Smooth muscle cell (in vitro differentiated cells): Measurements from ENCODE around the gene ZBED2. TPM values are rescaled to one million over a fixed set of nuclear protein-coding genes. Genes with fewer than 3 reads are reported as not detected.

Experiments used
- DNase-seq: peaks from one replicate; lab custom pipeline; 2025; ENCODE audit not compliant: unreplicated experiment; lab: John Stamatoyannopoulos, UW
- H2AFZ ChIP-seq: fragments of 200-600 bp; sonication (generic); 2 replicates; pipeline ENCODE4 v1.6.0; 2016; ENCODE audit warnings: antibody characterized with exemption, low read depth, mild to moderate bottlenecking
- H3F3A ChIP-seq: fragments of 200-600 bp; sonication (generic); 2 replicates; pipeline ENCODE4 v1.6.0; 2017; ENCODE audit warnings: antibody characterized with exemption, low read depth
- H3K27ac ChIP-seq: fragments of 200-600 bp; sonication (generic); 2 replicates; pipeline ENCODE4 v1.5.1; 2016; ENCODE audit warnings: low read depth, mild to moderate bottlenecking
- H3K27me3 ChIP-seq: fragments of 200-600 bp; sonication (generic); 2 replicates; pipeline ENCODE4 v1.6.1; 2016; ENCODE audit warnings: low read depth, mild to moderate bottlenecking
- H3K36me3 ChIP-seq: fragments of 200-600 bp; sonication (generic); 2 replicates; pipeline ENCODE4 v1.5.1; 2016; ENCODE audit warnings: low read depth
- H3K4me1 ChIP-seq: fragments of 200-600 bp; sonication (generic); 2 replicates; pipeline ENCODE4 v1.5.1; 2016; ENCODE audit warnings: low read depth
- H3K4me2 ChIP-seq: fragments of 200-600 bp; sonication (generic); 2 replicates; pipeline ENCODE4 v1.6.0; 2016; ENCODE audit warnings: mild to moderate bottlenecking
- H3K4me3 ChIP-seq: fragments of 200-600 bp; sonication (generic); 2 replicates; pipeline ENCODE4 v1.5.1; 2016; ENCODE audit warnings: mild to moderate bottlenecking
- H3K79me2 ChIP-seq: fragments of 200-600 bp; sonication (generic); 2 replicates; pipeline ENCODE4 v1.6.0; 2016; ENCODE audit warnings: low read depth, mild to moderate bottlenecking
- H3K9ac ChIP-seq: fragments of 200-600 bp; sonication (generic); 2 replicates; pipeline ENCODE4 v1.6.0; 2016; ENCODE audit warnings: low read depth
- H3K9me3 ChIP-seq: fragments of 200-600 bp; sonication (generic); replicated peaks from 2 replicates; pipeline ENCODE4 v1.5.1; 2016; ENCODE audit warnings: low read depth
- H4K20me1 ChIP-seq: fragments of 200-600 bp; sonication (generic); 2 replicates; pipeline ENCODE4 v1.6.0; 2016; ENCODE audit warnings: low read depth
- CTCF ChIP-seq: fragments of 200-600 bp; sonication (generic); IDR thresholded peaks from 2 replicates; pipeline ENCODE4 v1.5.1; 2017; ENCODE audit warnings: borderline replicate concordance, mild to moderate bottlenecking, antibody characterized with exemption; ENCODE audit not compliant: insufficient read depth, poor library complexity, severe bottlenecking
- WGBS: methylation state at CpG from one replicate; pipeline ENCODE4 v1.1.7; 2016; ENCODE audit warnings: low lambda C conversion rate; 5-methylcytosine and 5-hydroxymethylcytosine counted together
- polyA plus RNA-seq: library from polyadenylated mRNA; unstranded; fragments of >200 nt; fragmentation: Nextera tagmentation; extraction: Ambion mirVana; gene quantifications from 2 replicates; pipeline ENCODE4 v1.2.1, GENCODE V29; 2016
- total RNA-seq: library from RNA; depleted of rRNA; stranded (reverse); fragments of >200 nt; gene quantifications from 2 replicates; pipeline ENCODE4 v1.2.3, GENCODE V29; 2014

Gene ZBED2
- total and polyA plus RNA-seq, 2 experiments from 2014 or later: 2.4 to 9.2 TPM

GRCh38 chr3:111590143-111590491, 5.0 kb downstream of the ZBED2 start:
- H3F3A ChIP-seq: peaks cover 3% of the 10 kb centered on the region
- DNase-seq: no peak
- no peaks in the 10 kb centered on the region for H3K4me1 ChIP-seq
- no peak for TF ChIP-seq CTCF
- no peaks in the 10 kb centered on the region for H3K9me3 ChIP-seq
- H3K79me2 ChIP-seq: no peaks in the 10 kb centered on the region
- H3K36me3 ChIP-seq: no peaks in the 10 kb centered on the region
- 72% methylated on average over 1 of the region's 1 CpG for WGBS
- no peak overlapping the region for H3K9ac ChIP-seq
- peak overlapping the region; percentile 68 for H3K27ac ChIP-seq
- H3K4me3 ChIP-seq: no peak overlapping the region
- H4K20me1 ChIP-seq: no peaks in the 10 kb centered on the region
- peak overlapping the region; percentile 41 for H3K4me2 ChIP-seq
- H2AFZ ChIP-seq: no peak overlapping the region
- no peaks in the 10 kb centered on the region for H3K27me3 ChIP-seq

GRCh38 chr3:111589303-111590142, 5.6 kb downstream of the ZBED2 start:
- H3K36me3 ChIP-seq: no peaks in the 10 kb centered on the region
- no peaks in the 10 kb centered on the region for H4K20me1 ChIP-seq
- H2AFZ ChIP-seq: no peak overlapping the region
- H3K4me3 ChIP-seq: no peak overlapping the region
- no peak for DNase-seq
- no peaks in the 10 kb centered on the region for H3K4me1 ChIP-seq
- peaks cover 3% of the 10 kb centered on the region for H3F3A ChIP-seq
- 60% methylated on average over 2 of the region's 2 CpGs for WGBS
- no peaks in the 10 kb centered on the region for H3K9me3 ChIP-seq
- H3K27me3 ChIP-seq: no peaks in the 10 kb centered on the region
- H3K27ac ChIP-seq: peak overlapping the region; percentile 68
- no peaks in the 10 kb centered on the region for H3K79me2 ChIP-seq
- H3K4me2 ChIP-seq: peak overlapping the region; percentile 41
- TF ChIP-seq CTCF: no peak
- no peak overlapping the region for H3K9ac ChIP-seq

GRCh38 chr3:111588527-111588926, 6.6 kb downstream of the ZBED2 start:
- Histone ChIP-seq H2AFZ (no peak overlapping the region), H3F3A (peaks cover 3% of the 10 kb centered on the region), H3K9ac (no peak overlapping the region), H3K4me1 (no peaks in the 10 kb centered on the region), H3K27me3 (no peaks in the 10 kb centered on the region), H3K4me2 (no peak overlapping the region), H3K27ac (peak overlapping the region; percentile 68), H3K4me3 (no peak overlapping the region), H3K79me2 (no peaks in the 10 kb centered on the region), H3K9me3 (no peaks in the 10 kb centered on the region), H3K36me3 (no peaks in the 10 kb centered on the region), H4K20me1 (no peaks in the 10 kb centered on the region)
- no peak for TF ChIP-seq CTCF
- no peak for DNase-seq

- no peak for TF ChIP-seq CTCF
- Histone ChIP-seq H3K9ac (no peak overlapping the region), H3K36me3 (no peaks in the 10 kb centered on the region), H3K79me2 (no peaks in the 10 kb centered on the region), H3K27ac (peak overlapping the region; percentile 73), H3K9me3 (no peaks in the 10 kb centered on the region), H3K4me1 (no peaks in the 10 kb centered on the region), H3K4me3 (no peak overlapping the region), H2AFZ (no peak overlapping the region), H3F3A (peaks cover 10% of the 10 kb centered on the region), H3K27me3 (no peaks in the 10 kb centered on the region), H4K20me1 (no peaks in the 10 kb centered on the region), H3K4me2 (no peak overlapping the region)
- DNase-seq: no peak
- WGBS: 64% methylated on average over 1 of the region's 1 CpG
Measured at GRCh38 chr3:111585217-111585616, 9.9 kb downstream of the ZBED2 start.
